Stimulated activated naive CD8-positive, alpha-beta T cell treated with anti-CD3 and anti-CD28 coated beads, Interleukin-15, amount 100 ng/mL, for 72 hours (primary cell): Measurements from ENCODE around the gene HES7.

Source experiments
- ATAC-seq: fragments of 150-1000 bp; cut with Tn5 transposase; 2 replicates; pipeline ENCODE4 v1.10.0; 2021; ENCODE audit warnings: mild to moderate bottlenecking, moderate library complexity
- DNase-seq, 2 donors: peaks; one replicate each; pipeline ENCODE4 v3.0.0; 2021 to 2022
- H3K27ac Mint-ChIP-seq, 2 donors: one replicate each; pipeline ENCODE4 v1.8.0; 2022; ENCODE audit warnings: mild to moderate bottlenecking in 2 of 2, mixed read lengths in 2 of 2, moderate library complexity in 2 of 2
- H3K27me3 Mint-ChIP-seq: one replicate; pipeline ENCODE4 v1.8.0; 2022; ENCODE audit warnings: mixed read lengths
- H3K4me1 Mint-ChIP-seq: one replicate; pipeline ENCODE4 v1.8.0; 2022; ENCODE audit warnings: mild to moderate bottlenecking, mixed read lengths
- H3K4me3 Mint-ChIP-seq, 2 donors: one replicate each; pipeline ENCODE4 v1.8.0; 2022; ENCODE audit warnings: mild to moderate bottlenecking in 2 of 2, mixed read lengths in 2 of 2, moderate library complexity in 1 of 2
- H3K9me3 Mint-ChIP-seq, 2 donors: one replicate each; pipeline ENCODE4 v1.8.0; 2022; ENCODE audit warnings: mixed read lengths in 2 of 2

Gene HES7

DNA sequence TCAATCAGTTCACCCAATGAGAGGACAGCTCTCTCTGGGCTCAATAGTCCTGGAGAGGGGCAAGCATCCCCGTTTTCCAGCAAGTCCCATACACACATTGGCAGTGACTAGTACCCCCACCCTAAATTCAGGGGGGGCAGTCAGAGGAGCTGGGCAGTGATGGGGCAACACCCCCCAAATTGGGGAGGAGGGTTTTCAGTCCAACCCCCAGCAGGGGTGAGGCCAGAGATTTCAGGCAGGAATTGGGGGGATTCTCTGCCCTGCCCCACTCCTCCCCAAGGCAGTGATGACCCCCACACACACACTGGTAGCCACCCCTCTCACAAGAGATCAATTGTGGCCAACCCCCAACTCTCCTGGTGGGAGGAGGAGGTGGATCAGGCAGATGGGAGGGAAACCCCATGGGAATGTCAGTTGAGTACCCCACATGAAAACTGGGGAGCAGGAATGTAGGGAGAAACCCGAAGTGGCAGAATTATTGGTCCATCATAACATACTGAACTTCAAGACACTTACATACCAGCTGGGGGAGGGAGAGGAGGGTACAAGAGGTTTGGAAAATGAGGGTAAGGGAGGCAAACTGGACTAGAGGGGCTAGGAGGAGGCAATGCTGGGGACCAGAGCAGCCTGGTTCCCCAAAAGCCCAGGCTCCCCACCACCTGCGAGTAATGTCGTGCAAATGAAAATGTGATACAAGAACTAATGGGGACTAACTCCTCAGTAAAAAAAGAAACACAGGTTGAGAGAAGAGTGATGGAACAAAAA is 35.7 kb upstream of the HES7 start:
- DNase-seq (no peak), ATAC-seq (no peak)
- peak overlapping the region in 1 of 2 donors; percentile 88 for H3K27ac Mint-ChIP-seq
- H3K4me1 Mint-ChIP-seq: peaks cover 56% of the 10 kb centered on the region
- H3K9me3 Mint-ChIP-seq: no peaks in the 10 kb centered on the region
- no peaks in the 10 kb centered on the region for H3K27me3 Mint-ChIP-seq
- H3K4me3 Mint-ChIP-seq: peak overlapping the region; percentile 51 to 64

DNA sequence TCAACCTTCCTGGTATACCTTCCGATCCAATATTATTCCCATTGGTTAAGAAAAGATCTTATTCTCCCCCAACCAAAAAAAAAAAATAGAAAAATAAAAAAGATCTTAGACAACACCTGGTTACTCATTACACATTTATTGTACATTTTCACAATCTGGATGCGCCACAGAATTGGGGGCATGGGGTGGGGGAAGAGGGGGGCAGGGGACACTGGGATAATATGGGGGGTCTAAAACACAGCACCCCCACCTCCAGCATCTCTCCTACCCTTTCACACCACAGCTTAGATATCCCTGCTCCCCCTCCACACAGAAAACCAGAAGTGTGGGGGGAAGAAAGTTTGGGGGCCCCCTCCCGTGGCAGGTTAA is 35.1 kb upstream of the HES7 start:
- no peaks in the 10 kb centered on the region for H3K27me3 Mint-ChIP-seq
- no peaks in the 10 kb centered on the region for H3K9me3 Mint-ChIP-seq
- ATAC-seq (no peak), DNase-seq (peak in 1 of 2 donors; percentile 8)
- H3K4me3 Mint-ChIP-seq: peak overlapping the region; percentile 20 to 21
- H3K27ac Mint-ChIP-seq: no peak overlapping the region
- H3K4me1 Mint-ChIP-seq: peaks cover 50% of the 10 kb centered on the region

DNA sequence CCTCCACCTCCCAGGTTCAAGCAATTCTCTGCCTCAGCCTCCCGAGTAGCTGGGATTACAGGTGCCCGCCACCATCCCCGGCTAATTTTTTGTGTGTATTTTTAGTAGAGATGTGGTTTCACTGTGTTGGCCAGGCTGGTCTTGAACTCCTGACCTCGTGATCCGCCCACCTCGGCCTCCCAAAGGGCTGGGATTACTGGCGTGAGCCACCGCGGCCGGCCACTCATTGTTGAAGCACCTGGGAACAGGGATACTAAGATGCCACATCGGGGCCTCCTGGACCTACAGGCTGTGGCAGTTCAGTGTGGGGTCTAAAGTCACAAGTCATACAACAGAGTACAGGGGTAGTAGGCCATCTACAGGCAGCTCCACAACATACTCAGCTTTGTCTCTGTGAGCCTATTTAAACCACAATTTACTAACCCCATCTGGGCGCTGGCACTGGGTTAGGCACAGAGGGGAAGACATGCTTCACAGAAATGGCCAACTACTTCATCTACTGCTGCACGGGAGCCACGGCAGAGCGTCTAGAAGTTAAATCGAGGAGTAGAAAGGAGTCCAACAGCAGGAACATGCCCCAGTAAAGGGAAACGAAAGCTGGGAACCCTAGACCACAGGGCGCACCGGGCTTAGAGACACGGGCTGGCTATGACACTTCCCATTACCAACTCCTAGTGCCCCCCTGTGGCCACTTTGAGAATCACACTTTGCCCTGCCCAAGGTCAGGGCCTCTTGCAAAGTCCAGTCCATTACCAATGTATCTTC is 34.5 kb upstream of the HES7 start:
- H3K4me3 Mint-ChIP-seq: peak overlapping the region; percentile 20 to 21
- H3K9me3 Mint-ChIP-seq: no peaks in the 10 kb centered on the region
- ATAC-seq (peak; percentile 8), DNase-seq (peak; percentile 78 to 85)
- peak overlapping the region; percentile 43 to 89 for H3K27ac Mint-ChIP-seq
- peaks cover 44% of the 10 kb centered on the region for H3K4me1 Mint-ChIP-seq
- no peaks in the 10 kb centered on the region for H3K27me3 Mint-ChIP-seq

DNA sequence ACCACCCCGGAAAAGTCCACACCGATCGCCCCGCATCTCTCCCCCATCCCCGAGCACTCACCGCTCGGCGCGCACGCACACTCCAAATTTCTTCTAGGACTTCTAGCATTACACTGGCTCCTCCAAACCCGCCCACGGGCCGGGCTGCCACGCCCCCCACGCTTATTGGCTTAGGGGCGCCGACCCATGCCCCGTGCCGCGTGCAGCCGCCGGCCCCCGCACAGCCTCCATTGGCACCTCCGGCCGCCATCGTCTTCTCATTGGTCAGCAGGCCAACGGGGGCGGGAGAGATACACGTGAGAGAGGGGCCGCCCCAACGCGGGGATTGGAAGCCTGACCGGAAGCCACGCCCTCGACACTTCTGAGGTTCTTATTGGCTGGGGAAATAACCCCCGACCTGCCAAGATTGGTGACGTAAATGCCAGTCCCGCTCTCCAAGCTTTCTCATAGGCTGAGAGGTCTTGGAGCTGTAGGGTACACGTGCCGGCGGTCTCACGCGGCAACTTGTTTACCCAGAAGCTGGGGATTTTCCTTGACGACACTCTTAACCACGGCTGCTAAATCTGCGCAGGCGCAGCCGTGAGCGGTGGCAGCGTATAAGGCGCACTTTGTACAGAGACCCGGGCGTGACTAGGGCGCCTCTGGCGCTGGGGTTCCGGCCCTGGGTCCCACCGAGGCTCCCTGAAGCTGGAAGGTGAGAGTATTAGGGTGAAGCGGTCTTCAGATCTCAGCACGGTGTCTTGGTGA is 32.5 kb upstream of the HES7 start:
- ATAC-seq (peak; percentile 83), DNase-seq (peak; percentile 100)
- Mint-ChIP-seq H3K4me1 (peaks cover 32% of the 10 kb centered on the region), H3K27ac (no peak overlapping the region), H3K4me3 (no peak overlapping the region), H3K9me3 (no peaks in the 10 kb centered on the region), H3K27me3 (no peaks in the 10 kb centered on the region)

DNA sequence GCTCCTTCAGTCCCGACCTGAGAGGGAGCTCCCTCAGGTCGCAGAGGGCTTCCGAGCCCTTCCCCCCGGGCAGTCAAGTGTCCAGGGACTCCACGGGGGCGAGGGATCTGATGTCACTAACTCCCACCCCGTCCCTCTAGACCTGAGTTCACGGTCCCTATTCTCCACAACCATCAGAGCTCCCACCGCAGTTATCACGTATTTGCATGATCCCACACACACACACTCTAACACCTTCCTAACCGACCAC is 32.0 kb upstream of the HES7 start:
- no peak overlapping the region for H3K4me3 Mint-ChIP-seq

DNA sequence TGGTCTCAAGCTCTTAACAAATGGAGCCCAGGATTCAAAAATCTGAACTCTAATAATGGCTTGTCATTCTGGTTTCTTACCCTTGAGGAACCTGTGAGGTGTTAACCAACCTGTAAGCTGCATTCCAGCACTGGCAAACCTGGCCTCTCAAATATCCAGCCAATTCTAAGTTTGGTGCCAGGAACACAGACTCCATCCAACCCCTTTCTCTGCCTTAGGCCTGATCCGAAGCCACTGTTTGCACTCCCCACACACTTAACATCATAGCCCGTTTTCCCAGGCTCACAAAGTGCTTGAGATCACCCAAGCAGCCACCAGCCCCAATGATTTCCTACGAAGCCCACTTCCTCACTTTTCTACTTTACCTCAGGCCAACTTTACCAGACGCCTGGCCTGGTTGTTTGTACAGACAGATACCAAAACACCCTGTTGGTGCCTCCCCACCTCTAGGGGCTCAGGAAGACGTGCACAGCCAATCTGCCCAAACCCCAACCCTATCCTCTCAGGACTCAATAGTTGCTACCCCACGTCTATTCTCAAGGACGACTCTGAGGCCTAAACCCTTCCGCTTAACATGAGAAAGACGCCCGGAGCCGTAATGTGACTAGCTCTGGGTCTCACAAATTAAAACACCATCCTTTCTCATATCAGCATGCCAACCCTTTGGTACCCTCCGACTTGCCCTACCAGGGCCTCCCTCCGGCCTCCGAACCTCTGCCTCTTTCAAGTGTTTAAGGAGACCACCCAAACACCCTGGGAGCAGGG is 31.5 kb upstream of the HES7 start:
- H3K27me3 Mint-ChIP-seq: no peaks in the 10 kb centered on the region
- no peak overlapping the region for H3K4me3 Mint-ChIP-seq
- H3K4me1 Mint-ChIP-seq: peaks cover 28% of the 10 kb centered on the region
- H3K9me3 Mint-ChIP-seq: no peaks in the 10 kb centered on the region
- no peak for ATAC-seq
- no peak overlapping the region for H3K27ac Mint-ChIP-seq
- DNase-seq: no peak

More for the DNA sequence above, 32.0 kb upstream of the HES7 start:
- Mint-ChIP-seq H3K9me3 (no peaks in the 10 kb centered on the region), H3K4me1 (peaks cover 28% of the 10 kb centered on the region), H3K27me3 (no peaks in the 10 kb centered on the region), H3K27ac (no peak overlapping the region)
- ATAC-seq (peak; percentile 3), DNase-seq (no peak)

DNA sequence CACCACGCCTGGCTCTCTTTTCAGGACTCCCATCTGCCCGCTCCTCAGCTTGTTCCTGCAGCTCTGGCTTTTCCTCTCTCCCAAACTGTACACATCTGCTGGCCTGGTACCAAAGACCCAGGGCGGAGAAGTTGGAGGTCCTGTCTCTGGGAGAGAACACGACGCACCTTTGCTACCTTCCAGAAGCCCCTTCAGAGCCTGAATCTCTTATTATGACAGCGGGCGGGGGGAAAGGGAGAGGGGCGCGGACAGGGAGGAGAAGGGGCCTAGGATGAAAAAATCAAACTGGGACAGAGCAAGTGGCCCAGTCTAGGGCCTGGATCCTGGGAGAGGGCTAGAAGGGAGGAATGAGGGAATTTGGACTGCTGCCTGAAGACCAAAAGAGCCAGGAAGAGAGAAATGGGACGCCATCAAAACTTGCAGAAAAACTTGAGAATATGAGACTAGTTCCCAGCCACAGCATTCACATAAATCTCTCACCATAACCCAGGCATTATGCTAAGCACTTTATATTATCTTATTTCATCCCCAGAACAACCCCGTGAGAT is 30.8 kb upstream of the HES7 start:
- ATAC-seq: no peak
- peaks cover 28% of the 10 kb centered on the region for H3K4me1 Mint-ChIP-seq
- H3K27me3 Mint-ChIP-seq: no peaks in the 10 kb centered on the region
- H3K4me3 Mint-ChIP-seq: no peak overlapping the region
- no peaks in the 10 kb centered on the region for H3K9me3 Mint-ChIP-seq
- H3K27ac Mint-ChIP-seq: peak overlapping the region in 1 of 2 donors; percentile 82
- DNase-seq: no peak

DNA sequence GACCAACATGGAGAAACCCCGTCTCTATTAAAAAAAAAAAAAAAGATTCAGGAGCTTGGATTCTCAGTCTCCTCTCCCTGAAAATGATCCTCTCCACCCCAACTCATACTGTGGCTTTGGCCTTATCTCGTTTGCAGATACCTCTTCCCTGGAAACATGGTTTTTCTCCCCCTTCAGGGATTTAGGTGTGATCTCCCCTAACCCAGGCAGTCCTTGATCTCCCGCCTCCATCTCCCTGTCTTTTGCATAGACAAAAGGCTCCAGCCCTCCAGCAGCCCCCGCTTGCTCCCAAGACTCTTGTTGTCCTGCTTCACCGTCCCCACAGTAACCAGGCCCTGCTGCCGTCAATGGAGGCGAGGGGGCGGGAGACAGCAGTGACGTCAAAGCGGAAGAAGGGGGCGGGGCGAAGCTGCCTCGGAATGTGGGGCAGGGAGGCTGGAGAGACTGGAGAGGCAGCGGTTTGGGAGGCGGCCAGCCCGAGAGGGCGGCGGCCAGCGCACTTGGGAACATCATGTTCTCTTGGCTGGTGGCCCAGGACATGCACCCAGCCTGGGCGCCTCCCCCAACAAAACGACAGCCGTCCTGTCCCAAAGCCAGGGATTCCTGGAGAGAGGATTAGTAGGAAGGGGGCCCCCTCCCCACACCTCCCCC is 30.2 kb upstream of the HES7 start:
- Mint-ChIP-seq H3K4me3 (no peak overlapping the region), H3K4me1 (peaks cover 27% of the 10 kb centered on the region), H3K27me3 (no peaks in the 10 kb centered on the region), H3K9me3 (no peaks in the 10 kb centered on the region), H3K27ac (peak overlapping the region; percentile 95 to 98)
- peak; percentile 76 to 86 for DNase-seq
- ATAC-seq: no peak

DNA sequence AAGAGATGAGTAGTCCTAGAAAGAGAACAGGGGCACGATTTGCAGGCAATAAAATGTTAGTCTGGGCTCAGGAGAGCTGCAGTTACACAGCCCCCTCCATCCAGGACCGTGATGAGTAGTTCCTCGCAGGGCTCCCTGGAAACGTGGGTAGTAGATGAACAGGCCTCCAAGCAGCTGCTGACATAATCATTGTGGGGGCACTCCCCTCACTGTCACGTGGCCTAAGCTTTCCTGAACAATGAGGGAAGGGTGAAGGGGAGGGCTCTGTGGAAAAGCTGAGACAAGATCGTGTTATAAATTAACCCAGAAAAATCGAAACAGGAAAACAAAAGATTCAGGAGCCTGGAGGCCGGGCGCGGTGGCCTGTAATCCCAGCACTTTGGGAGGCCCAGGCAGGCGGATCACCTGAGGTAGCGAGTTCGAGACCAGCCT is 29.6 kb upstream of the HES7 start:
- ATAC-seq (no peak), DNase-seq (peak in 1 of 2 donors; percentile 69)
- Mint-ChIP-seq H3K4me3 (no peak overlapping the region), H3K27me3 (no peaks in the 10 kb centered on the region), H3K4me1 (peaks cover 22% of the 10 kb centered on the region), H3K9me3 (no peaks in the 10 kb centered on the region), H3K27ac (peak overlapping the region; percentile 95 to 98)

DNA sequence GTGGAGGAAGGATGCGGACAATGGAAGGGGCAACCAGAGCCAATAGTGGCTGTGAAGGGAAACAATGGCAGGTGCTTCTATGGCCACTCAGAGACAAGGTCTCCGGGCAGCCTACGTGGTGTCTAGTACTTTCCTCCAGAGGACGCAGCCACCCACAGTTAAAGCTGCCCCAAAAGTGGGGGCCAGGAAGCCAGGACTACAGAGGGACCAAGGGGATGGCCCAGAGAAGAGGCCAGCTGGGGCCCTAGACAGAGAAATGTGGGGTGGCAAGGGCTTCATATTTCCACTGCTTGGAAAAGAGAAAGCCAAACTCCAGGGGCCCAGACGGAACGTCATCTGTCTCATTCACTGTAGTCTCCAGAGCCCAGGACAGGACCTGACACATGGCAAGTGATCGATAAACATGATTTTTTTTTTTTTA is 29.1 kb upstream of the HES7 start:
- Mint-ChIP-seq H3K27ac (peak overlapping the region; percentile 95 to 98), H3K27me3 (no peaks in the 10 kb centered on the region), H3K4me3 (no peak overlapping the region), H3K9me3 (no peaks in the 10 kb centered on the region), H3K4me1 (peaks cover 19% of the 10 kb centered on the region)
- DNase-seq (no peak), ATAC-seq (no peak)

DNA sequence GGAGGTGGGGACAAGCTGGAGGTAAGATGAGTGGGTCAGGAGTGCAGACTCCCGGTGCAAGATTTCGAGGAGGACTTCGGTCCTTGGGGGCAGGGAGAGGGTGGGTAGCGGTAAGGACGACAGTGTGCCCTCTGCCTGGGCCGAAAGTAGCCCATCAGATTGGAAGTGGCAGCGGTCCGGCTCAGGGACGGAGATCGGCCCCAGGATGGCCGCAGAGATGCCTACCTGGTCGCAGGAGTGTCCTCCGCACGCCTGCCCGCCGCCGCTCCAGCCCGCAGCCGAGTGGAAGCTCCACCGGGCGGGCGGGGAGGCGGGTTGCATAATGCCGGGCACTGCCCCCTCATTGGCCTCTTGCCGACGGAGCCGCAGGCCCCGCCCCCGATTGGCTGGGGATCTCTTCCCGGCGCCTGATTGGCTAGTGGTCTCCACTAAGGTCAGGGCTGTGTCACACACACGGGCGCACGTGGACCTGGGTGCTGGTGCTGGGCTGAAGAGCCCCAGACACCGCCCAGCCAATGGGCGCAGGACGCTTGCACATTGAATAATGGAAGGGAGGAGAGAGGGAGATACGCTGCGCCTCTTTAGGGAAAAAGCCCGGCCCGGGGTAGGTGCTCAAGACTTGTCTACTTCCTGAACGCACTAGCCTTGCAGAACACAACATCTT is 28.3 kb upstream of the HES7 start, which contains the start of gene PER1:
Gene PER1, minus strand, starts transcription at position 293 of the 664 bp plus-strand sequence. CDS start 1,698 bp downstream, outside the sequence.
- Mint-ChIP-seq H3K4me1 (peaks cover 27% of the 10 kb centered on the region), H3K4me3 (no peak within 1 kb of the TSS), H3K27ac (peak within 1 kb of the TSS; percentile 96 to 98), H3K9me3 (no peaks in the 10 kb centered on the region), H3K27me3 (no peaks in the 10 kb centered on the region)
- peak; percentile 50 for ATAC-seq
- peak; percentile 84 to 94 for DNase-seq

DNA sequence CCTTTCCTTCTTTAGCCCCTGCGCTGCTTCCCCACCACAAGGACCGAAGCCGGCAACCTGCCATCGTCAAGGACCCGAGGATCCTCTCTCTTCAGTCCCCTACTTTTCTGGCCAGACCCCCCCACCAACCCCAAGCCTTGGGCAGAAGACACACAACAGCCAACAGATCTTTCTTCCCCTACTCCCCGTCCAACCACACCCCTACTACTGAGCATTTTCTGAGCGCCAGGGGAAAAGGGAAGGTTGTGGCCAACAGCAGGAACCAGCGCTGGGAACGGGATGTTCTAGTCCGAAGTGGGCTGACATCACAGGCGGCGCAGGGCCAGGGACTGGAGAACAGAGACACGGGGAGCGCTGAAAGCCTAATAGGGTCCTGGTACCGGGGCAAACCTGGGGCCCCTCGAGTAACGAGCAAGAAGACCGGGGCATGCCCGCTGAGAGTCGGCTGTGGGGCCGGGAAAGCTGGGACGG is 27.8 kb upstream of the HES7 start:
- H3K27me3 Mint-ChIP-seq: no peaks in the 10 kb centered on the region
- DNase-seq: peak; percentile 54 to 56
- no peak overlapping the region for H3K4me3 Mint-ChIP-seq
- ATAC-seq: no peak
- H3K9me3 Mint-ChIP-seq: no peaks in the 10 kb centered on the region
- H3K4me1 Mint-ChIP-seq: peaks cover 32% of the 10 kb centered on the region
- peak overlapping the region; percentile 95 to 96 for H3K27ac Mint-ChIP-seq

DNA sequence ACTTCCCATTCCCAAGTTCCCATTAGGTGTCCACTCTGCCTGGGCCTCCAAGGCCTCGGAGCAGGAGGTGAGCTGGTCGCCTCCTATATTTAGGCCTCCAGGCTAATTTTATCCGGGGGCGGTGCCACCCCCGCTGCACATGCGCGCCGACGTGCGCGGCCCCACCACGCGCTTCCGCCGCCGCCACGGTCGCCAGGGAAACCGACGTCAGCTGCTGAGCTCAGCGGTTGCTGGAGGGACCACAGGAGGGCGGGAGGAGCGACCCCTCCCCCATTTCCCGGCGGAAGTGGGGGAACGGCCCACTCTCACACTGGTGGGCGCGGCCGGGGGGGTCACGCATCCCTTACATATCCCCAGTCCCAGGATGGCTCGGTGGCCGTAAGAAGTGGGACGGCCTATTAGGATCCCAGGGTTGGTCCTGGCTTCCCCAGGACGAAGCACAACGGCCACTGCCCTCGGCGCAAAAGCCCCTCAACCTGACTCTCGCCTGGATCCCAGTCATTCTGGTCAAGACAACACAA is 27.3 kb upstream of the HES7 start:
- H3K4me3 Mint-ChIP-seq: no peak overlapping the region
- H3K9me3 Mint-ChIP-seq: no peaks in the 10 kb centered on the region
- H3K27me3 Mint-ChIP-seq: no peaks in the 10 kb centered on the region
- DNase-seq: peak; percentile 82 to 87
- peak; percentile 59 for ATAC-seq
- peak overlapping the region; percentile 95 to 96 for H3K27ac Mint-ChIP-seq
- peaks cover 37% of the 10 kb centered on the region for H3K4me1 Mint-ChIP-seq
